GM18507 (cell line): ENCODE measurements around the gene MMP2.

ENCODE experiments used
- DNase-seq: peaks from one replicate; pipeline ENCODE4 v3.0.0; 2011; ENCODE audit warnings: low read depth; ENCODE audit not compliant: insufficient read length; ENCODE audit errors: extremely low spot score
- FAIRE-seq: peaks from 2 replicates; lab custom pipeline; 2011; peaks lifted over from hg19 to GRCh38; lab: Jason Lieb, UNC

Gene MMP2

DNA sequence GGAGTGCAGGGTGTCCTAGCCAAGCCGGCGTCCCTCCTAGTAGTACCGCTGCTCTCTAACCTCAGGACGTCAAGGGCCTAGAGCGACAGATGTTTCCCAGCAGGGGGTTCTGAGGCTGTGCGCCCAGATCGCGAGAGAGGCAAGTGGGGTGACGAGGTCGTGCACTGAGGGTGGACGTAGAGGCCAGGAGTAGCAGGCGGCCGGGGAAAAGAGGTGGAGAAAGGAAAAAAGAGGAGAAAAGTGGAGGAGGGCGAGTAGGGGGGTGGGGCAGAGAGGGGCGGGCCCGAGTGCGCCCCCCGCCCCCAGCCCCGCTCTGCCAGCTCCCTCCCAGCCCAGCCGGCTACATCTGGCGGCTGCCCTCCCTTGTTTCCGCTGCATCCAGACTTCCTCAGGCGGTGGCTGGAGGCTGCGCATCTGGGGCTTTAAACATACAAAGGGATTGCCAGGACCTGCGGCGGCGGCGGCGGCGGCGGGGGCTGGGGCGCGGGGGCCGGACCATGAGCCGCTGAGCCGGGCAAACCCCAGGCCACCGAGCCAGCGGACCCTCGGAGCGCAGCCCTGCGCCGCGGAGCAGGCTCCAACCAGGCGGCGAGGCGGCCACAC is at the start of gene MMP2:
Gene MMP2 (plus strand): TSS at position 372 of the 603 bp plus-strand sequence. CDS start 282 bp downstream, outside the sequence.
- no peak for FAIRE-seq
- no peak for DNase-seq

DNA sequence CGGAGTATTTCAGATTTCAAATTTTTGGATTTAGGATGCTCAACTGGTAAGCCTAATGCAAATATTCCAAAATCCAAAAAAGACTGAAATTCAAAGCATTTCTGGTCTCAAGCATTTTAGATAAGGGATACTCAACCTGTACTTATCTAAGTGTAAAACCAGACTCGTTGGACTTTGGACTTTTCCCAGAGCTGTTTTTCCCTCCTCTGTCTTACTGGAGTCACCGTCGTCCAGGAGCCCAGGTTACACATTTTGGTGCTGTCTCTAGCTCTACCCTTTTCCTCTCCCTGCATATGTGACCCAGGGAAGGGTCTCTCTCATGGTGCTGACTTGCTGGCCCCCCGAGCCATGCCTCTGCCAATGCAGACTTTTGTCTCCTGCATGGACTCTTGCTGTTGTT is 46.0 kb upstream of the MMP2 start:
- no peak for DNase-seq
- no peak for FAIRE-seq

DNA sequence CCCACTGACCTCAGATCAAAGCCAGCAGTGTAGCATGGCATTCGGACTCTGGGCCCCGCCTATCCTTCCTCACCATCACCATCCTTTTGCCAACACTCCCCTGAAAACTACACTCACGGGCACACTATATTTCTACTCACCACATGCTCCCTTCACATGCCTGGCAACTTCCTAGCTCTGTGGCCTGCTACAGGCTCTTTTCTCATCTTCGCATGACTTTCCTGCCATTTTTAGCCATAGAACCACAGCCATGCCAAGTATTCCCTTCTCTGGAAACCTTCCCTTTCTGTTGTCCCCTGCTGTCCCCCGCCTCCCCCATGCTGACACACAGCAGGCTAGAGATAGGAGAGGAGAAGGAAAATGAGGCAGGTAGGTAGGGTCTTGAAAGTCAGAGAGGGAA is 45.5 kb upstream of the MMP2 start:
- DNase-seq: no peak
- no peak for FAIRE-seq

DNA sequence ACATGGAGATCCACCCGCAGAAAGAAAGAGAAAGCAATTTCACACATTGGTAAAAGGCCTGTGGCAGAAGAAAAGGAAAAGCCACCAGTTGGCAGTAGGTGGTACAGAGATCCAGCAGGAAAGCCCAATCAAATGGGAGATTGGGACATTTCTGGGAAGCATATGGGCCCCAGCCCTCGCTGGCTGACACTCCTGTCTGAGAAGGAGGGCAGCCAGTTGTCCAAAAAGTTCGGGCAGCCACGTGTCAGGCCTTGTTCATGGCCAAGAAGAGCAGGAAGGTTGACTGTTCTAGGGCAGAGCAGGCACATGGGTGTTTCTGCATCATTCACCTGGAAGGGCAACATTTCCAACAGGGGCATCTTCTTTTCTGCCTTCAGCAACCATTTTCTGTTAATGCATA is 45.0 kb upstream of the MMP2 start:
- DNase-seq (no peak), FAIRE-seq (no peak)

- FAIRE-seq: no peak
- DNase-seq: no peak
These were observed 43.6 kb upstream of the MMP2 start for GRCh38 chr16:55435387-55435786.

DNA sequence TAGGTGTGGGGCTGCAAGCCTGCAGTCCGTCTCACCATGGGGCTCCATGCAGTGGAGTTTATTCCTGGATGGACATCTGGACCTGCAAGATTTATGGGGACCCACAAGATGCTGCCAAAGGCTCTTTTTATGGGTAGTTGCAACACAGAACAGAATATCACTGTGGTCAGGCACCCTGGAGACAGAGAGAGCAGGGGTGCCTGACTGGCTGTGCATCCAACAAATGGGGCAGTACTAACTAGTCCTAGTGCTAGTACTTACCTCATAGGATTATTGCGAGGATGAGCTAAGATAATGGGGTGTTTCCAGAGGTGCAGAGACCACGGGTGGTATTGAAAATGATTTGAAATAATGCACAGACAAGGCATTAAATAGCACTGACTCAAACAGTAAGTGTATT is 42.4 kb upstream of the MMP2 start:
- DNase-seq (no peak), FAIRE-seq (no peak)

- no peak for FAIRE-seq
- no peak for DNase-seq
These were observed 41.4 kb upstream of the MMP2 start for GRCh38 chr16:55437625-55438024.

DNA sequence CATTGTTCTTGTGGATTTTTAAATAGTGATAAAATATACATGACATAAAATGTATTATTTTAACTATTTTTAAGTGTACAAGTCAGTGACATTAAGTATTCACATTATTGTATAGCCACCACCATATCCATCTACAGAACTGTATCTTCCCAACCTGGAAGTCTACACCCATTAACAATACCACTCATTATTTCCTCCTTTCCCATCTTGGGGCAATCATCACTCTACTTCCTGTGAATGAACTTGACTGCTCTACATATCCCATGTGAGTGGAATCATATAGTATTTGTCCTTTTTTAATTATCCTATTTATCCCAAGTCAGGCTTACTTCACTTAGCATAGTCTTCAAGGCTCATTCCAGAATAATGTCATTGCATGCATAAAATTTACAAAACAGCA is 40.7 kb upstream of the MMP2 start:
- DNase-seq (no peak), FAIRE-seq (no peak)

- no peak for FAIRE-seq
- no peak for DNase-seq
These were observed 39.8 kb upstream of the MMP2 start for GRCh38 chr16:55439101-55439690.

- FAIRE-seq: no peak
- DNase-seq: no peak
These were observed 35.3 kb upstream of the MMP2 start for GRCh38 chr16:55443434-55444346.

DNA sequence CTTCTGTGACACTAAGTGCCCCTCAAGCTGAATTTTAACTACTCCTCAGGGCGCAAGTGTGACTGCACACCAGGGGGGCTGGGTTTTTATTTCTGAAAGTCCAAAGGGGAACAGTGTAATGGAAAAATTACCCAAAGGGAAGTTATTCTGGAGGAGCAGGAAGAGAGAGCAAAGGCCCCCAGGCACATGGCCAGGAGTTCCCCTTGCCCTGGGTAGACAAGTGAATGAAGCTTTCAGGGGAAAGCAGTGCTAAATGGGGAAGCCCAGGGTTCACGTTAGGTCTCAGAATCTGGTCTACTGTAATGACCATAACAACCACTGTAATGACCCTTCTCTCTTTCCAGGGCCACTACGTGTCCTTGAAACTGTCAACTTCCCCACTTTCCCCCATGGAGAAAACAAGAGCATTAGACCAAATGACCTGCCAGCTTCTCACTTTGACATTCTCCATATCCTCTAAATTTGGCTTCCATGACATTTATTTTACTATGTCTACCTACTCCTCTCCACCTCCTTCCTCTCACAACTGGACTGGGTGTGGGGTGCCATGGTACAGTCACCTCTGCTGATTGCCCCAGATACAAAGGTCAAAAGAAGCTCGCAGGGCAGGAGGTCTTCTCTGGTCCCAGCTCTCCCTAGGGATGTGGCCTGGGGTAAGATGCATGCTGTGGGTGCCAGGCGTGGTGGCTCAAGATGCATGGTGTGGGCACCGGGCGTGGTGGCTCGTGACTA is 34.1 kb upstream of the MMP2 start:
- DNase-seq (no peak), FAIRE-seq (no peak)

- FAIRE-seq: no peak
- DNase-seq: no peak
These were observed 31.8 kb upstream of the MMP2 start for GRCh38 chr16:55447231-55447630.

GRCh38 chr16:55452996-55453395 is 26.0 kb upstream of the MMP2 start:
- DNase-seq: no peak
- no peak for FAIRE-seq

- FAIRE-seq (no peak), DNase-seq (no peak)
These were observed 25.1 kb upstream of the MMP2 start for GRCh38 chr16:55453909-55454308.

DNA sequence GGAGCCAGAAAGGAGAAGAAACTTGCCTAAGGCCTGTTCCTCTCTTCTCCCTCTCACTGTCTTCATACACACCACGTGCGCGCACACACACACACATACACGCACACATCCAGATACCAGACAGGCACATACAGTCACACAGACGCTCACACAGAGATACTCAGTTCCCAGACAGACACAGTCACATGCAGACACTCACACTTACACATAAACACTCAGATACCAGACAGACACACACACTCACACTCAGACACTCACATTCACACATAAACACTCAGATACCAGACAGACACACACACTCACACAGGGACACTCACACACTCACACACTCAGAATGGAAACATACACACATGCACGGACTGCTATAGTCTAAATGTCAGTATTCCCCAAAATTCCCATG is 24.1 kb upstream of the MMP2 start:
- DNase-seq (no peak), FAIRE-seq (no peak)

- no peak for DNase-seq
- no peak for FAIRE-seq
These were observed 16.8 kb upstream of the MMP2 start for GRCh38 chr16:55462241-55462640.

DNA sequence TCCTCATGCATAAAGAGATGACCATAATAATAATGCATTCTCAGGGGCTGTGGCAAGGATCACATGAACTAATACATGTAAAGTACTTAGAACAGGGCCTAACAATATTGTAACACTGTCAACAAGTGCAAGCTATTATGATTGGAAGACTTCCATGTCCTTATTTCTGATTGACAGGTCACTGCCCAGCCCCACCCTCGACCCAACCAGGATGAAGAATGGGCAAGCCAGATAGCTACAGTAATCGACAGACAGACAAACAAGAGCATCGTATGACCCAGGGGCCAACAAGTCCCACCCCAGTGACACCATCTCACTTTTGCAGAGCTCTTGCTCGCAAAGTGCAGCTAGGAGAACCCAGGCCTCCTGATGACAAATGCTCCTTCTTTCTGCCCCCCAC is 14.6 kb upstream of the MMP2 start:
- no peak for DNase-seq
- no peak for FAIRE-seq

DNA sequence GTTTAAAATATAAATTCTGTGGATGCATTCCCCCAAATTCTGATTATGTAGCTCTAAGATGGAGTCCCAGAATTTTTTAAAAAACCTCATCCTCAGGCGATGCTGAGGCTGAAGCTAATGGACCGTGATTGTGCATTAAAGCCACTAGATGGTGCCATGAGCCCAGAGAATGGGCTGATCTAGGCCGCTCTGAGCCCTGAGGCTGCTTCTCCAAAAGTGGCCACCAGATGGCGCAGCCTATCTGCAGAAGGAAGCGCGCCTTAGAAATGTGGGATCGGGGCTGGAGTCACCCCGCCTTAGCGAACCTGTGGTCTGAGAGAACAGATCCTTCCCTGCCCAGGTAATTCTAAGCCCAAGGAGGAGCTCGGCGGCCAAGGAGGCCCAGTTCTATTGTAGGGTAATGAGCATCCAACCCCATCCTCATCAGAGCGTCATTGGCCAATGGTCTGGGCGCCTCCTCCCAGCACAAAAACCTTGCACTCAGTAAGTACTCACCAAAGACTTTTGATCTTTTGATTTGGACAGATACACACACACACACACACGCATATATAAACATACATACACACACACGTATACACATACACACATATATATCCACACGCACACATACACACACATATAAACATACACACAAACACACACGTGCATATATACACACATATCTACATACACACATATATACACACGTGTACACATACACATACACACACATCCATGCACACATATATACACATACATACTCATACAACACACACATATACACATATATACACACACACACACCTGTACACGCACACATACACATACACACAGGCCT is 13.7 kb upstream of the MMP2 start:
- peak; percentile 92 for FAIRE-seq

DNA sequence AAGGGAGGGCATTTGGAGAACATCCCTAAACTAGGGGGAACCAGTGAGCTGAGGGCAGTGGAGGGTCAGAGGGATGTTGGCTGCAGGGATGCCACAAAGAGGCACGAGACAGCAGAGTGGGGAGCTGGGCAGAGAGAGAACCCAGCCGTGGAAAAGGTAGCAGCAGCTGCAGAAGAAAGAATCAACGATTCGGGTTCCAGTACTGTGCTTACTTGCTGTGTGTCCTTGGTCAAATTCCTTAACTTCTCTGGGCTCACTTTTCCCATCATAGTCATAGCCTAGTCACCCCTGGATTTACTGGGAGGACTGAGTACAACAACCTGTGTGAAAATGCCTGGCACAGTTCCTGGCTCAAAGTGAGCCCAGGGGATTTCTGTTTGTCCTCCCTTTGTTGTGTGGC is 12.8 kb upstream of the MMP2 start:
- FAIRE-seq: no peak
- no peak for DNase-seq

More for the DNA sequence above, 13.7 kb upstream of the MMP2 start:
- DNase-seq: peak; percentile 72
